Stimulated activated CD8-positive, alpha-beta memory T cell treated with anti-CD3 and anti-CD28 coated beads, Interleukin-4, amount 100 ng/mL, for 48 hours (primary cell): ENCODE results near the gene BEND7.
"Not testable (repeated sequence)": the region's sequence is repeated elsewhere in the genome, so short reads cannot be mapped to it uniquely, and the experiment has no call there.

Experiments
- DNase-seq: peaks from one replicate; pipeline ENCODE4 v3.0.0-alpha.2; 2020

Gene BEND7

DNA sequence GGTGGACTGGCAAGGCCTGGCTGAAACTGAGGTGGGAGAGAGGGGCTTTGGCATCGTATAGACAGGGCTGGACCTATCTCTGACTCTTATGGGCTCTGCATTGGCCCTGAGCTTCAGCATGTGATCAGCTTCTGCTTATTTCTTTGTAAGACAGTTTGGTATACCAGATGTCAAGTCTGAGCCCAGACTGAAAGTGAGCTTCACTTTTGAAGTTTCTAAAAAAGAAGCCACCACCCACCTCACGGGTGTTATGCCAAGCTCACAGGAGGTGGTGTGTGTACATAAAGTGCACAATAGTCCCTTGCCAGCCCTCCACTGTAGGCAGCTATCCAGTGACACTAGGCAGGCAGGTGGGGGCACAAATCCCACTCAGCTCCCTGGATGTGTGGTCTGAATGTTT lies 112.1 kb downstream of the BEND7 start:
- DNase-seq: no peak

DNA sequence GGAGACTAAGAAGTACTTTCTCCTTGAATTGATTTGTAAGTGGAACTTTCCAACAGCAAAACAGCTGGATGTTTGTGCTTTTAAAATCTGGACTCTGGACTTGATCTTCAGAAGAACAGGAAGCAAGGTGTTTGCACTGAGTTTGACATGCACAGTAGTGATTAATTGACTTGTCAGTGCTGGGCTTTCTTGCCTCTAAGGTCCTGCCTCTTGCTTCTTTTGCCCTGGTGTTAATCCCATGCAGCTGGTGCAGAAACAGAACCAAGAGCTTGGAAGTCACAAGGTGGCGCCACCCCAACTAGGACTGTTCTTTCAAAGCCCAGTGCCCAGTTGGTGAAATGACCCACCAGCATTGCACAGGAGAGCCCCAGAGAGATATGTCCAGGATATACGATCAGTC lies 114.0 kb downstream of the BEND7 start:
- no peak for DNase-seq

DNA sequence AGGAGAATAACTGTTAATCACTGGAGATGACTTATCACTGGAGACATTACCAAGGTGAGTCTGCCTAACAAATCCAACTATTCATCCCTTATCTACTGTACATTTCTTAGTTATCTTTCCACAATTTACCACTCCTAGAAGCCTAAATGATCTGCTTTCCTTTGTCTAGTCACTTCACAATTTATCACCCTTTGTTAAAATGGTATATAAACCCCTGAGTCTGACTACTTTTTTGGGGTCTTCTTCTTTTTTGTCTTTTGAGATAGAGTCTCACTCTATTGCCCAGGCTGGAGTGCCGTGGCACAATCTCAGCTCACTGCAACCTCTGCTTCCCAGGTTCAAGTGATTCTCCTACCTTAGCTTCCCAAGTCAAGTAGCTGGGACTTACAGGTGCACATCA lies 114.7 kb downstream of the BEND7 start:
- no peak for DNase-seq

DNA sequence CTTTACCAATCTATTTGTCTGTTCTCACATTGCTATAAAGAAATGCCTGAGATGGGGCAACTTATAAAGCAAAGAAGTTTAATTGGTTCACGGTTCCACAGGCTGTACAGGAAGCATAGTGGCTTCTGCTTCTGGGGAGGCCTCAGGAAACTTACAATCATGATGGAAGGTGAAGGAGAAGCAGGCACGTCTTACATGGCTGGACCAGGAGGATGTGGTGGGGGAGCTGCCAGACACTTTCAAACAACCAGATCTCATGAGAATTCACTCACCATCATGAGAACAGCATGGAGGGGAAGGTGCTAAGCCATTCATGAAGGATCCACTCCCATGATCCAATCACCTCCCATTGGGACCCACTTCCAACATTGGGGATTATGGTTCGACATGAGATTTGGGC lies 115.9 kb downstream of the BEND7 start:
- no peak for DNase-seq

DNA sequence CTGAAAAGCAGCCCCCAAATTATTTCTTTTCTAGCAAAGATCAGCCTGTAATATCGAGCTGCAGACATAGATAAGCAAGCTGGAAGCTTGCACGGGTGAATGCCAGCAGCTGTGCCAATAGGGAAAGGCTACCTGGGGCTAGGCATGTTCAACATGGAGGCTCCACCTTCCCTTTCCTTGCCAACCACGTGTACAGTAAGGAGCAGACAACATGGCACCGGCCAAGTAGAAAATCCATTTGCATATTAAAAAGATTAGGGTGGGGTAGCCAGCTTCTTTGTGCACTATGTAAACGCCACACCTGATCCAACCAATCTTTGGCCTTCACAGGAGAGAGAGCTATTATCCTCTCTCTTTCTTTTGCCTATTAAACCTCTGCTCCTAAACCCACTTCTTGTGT lies 124.0 kb downstream of the BEND7 start:
- no peak for DNase-seq

DNA sequence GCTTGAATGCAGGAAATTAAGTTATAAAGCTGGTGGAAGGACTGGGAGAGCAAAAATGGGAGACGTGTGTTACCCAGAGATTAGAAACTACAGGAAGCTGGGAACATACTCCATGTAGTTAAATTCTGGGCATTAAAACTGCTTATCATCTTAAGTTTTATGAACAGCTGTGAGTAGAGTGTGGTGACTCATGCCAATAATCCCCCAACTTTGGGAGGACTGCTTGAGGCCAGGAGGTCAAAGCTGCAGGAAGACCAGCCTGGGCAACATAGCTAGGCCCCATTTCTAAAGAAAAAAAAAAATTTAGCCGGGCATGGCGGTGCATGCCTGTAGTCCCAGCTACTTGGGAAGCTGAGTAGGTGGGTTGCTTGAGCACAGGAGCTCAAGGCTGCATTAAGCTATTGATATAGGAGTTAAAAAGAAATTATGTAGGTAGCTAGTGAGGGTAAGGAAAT lies 124.5 kb downstream of the BEND7 start:
- no peak for DNase-seq

DNA sequence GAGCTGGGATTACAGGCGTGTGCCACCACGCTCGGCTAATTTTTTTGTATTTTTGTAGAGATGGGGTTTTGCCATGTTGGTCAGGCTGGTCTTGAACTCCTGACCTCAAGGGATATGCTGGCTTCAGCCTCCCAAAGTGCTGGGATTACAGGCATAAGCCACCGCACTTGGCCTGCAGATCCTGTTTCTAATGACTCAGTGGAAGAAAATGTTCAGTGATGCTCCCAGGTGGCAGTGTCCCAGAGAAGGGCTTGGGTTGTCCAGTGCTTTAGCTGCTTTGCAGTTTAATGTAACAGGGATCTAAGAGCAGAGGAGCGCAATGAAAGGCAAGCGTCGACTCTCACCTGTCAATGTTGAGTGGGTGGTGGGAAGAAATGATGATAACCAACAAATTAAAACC lies 125.4 kb downstream of the BEND7 start:
- DNase-seq: not testable (repeated sequence)

DNA sequence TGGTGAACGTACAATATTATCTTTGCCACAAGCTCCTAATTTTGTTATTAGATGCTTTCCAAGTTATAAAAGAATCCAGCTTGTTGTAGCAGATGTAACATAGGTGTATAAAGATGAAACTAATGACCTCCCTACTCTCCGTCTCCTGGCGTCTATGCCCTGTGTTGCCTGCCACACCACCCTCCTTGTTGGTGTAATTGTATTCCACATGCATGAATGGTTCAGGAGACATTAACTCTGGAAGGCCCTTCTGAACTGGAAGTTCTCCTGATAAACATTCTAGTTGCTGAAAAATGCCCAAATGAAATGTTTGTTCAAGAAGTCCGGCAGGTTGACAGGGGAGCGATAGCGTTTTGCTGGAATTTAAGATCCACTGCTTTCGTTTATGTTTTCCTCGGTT lies 126.8 kb downstream of the BEND7 start:
- no peak for DNase-seq

DNA sequence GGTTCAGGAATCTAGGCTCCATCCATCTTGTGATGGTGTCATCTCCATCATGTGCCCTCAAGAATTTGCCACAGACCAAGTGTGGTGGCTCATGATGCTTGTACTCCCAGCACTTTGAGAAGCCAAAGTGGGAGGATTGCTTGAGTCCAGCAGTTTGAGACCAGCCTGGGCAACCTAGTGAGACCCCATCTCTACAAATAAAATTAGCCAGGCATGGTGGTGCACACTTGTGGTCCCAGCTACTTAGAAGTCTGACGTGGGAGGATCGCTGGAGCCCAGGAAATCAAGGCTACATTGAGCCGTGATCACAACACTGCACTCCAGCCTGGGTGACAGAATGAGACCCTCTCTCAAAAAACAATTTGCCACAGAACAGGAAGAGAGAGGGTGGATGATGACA lies 127.7 kb downstream of the BEND7 start:
- DNase-seq: no peak

DNA sequence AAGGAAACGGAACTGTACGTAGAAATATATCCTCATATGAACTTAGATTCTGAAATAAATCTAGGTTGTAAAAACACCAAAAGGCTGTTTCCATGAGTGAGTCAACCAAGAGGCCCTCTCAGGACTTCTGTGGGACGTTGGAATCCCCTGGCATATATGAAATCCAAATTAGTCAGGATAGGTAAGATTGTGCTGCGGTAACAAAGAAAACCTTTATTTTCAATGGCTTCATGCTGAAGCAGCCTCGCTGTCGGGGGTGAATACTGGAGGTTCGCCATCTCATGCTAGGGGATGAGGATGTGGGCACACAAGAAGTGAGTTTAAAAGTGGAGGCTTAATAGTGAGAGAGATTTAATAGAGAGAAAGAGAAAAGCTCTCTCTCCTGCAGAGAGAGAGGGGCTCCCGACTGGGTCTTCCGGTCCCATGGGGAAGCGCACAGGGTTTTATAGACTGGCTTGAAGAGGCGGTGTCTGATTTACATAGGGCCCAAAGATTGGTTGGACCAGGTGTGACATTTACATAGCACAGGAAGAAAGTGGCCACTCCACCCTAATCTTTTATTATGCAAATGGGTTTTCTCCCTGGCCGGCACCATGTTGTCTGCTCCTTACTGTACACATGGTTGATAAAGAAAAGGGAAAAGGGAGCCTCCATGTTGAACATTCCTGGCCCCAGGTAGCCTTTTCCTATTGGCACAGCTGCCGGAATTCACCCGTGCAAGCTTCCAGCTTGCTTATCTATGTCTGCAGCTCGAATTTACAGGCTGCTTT lies 128.4 kb downstream of the BEND7 start:
- DNase-seq: no peak

DNA sequence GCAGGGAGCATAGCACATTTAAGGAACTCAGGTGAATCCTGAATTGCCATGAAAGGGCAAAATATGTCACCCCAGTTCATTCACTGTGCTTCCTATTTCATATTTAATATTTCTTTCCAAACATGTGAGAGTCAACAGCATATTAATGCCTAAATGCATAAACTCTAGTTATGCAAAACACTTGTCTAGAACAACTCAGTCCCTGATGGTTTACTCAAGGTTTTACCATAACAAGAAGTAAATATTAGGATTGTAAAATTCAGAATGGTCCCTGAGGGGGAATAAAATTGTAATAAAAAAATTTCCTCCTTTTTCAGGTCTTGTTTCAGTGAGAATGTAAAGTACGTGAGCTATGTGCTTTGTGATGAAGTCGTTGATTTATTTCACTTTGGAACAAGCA lies 129.1 kb downstream of the BEND7 start:
- DNase-seq: no peak

DNA sequence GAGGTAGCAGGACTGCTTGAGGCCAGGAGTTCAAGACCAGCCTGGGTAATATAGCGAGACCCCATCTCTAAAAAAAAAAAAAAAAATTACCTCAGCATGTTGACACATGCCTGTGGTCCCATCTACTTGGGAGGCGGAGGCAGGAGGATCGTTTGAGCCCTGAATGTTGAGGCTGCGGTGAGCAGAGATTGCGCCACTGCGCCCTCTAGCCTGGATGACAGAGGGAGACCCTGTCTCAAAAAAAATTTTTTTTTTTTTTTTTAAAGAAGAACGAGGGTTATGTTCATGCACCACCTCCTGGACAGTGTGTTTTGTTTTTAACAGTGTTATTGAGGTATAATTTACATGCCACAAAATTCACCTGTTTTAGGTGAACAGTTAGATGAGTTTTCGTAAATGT lies 129.6 kb downstream of the BEND7 start:
- DNase-seq: no peak

DNA sequence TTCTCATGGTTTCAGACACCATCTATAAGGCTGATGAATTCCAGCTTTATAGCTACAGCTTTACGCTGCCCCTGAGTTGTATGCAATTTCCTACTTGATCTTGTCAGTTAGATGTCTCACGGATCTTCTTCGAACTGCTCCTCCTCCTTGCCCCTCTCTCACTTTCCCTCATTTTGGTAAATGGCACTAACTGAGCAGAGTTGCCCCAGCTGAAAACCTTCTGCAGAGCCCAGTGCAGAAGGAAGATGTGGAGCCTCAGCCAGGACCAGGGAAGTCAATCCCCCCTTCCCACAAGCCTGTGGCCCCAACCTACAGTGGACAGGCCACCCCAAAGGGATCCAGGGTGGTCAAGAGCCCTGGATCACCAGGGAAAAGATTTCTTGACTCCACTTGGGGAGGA lies 131.8 kb downstream of the BEND7 start:
- DNase-seq: no peak

DNA sequence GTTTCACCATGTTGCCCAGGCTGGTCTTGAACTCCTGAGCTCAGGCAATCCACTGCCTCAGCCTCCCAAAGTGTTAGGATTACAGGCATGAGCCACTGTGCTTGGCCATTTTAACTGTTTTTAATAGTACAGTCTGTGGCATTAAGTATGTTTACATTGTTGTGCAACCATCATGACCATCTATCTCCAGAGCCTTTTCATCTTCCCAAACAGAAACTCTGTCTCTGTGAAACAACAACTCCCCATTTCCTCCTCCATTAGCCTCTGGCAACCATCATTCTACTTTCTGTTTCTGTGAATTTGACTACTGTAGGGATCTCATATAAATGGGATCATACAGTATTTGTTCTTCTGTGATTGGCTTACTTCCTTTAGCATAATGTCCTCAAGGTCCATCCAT lies 132.4 kb downstream of the BEND7 start:
- no peak for DNase-seq

DNA sequence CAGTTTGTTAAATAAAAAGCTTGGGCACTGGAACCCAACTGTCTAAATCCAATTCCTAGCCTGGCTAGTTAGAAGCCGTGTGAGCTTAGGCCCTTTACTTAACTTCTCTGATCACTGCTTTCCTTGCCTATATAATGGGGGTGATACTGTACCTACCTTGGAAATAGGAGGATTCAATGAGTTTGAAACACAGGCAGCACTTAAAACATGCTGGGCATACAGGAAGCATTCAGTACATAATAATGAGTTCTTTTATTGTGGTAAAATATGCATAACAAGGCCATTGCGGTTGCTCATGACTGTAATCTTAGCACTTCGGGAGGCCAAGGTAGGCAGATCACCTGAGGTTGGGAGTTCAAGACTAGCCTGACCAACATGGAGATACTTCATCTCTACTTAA lies 133.3 kb downstream of the BEND7 start:
- no peak for DNase-seq

DNA sequence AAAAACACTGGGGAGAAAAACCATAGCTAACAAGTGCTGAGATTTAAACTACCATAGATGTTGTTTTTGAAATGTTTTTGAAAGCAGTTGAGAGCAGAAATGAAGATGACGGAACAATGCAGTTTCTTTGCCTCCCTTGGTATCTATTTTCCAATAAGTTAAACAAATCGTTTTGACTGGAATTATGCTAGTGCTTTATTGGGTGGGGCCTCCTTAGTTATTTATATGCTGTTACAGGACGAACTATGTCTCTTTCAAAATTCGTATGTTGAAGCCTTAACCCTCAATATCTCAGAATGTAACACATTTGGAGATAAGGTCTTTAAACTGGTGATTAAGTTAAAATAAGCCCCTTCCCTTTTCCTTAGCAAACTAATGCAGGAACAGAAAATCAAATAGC lies 135.2 kb downstream of the BEND7 start:
- no peak for DNase-seq

DNA sequence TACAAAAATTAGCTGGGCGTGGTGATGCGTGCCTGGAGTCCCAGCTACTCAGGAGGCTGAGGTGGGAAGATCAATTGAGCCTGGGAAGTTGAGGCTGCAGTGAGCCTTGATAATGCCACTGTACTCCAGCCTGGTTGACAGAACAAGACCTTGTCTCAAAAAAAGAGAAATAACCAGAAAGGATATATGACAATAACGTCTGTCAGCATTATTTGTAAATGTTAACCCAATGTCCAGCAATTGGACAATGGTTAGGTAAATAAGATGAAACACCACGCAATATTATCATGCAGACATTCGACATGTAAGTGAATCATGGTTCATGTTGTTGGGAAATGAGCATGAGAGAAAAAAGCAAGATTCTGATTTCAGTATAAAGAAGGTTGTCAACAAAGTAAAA lies 136.1 kb downstream of the BEND7 start:
- DNase-seq: no peak
